BJ (cell line): ENCODE results near the gene PHAF1. TPM values are rescaled to one million over a fixed set of nuclear protein-coding genes. Genes with fewer than 3 reads are reported as not detected.

Source experiments
- CTCF ChIA-PET: fragments of 350-600 bp; formaldehyde crosslinking; extraction: SDS; loops from one replicate; lab custom pipeline; 2021; ENCODE audit warnings: antibody characterized with exemption, inconsistent platforms; lab: Yijun Ruan, JAX
- POLR2A ChIA-PET: fragments of 300-600 bp; sonication (Branson Sonifier 250); formaldehyde crosslinking; extraction: SDS; loops from one replicate; lab custom pipeline; 2021; ENCODE audit warnings: antibody characterized with exemption; lab: Charles Lee
- DNase-seq: peaks from one replicate; pipeline ENCODE4 v3.0.0-alpha.2; 2011; ENCODE audit warnings: low read depth
- H3K27me3 ChIP-seq: 2 replicates; pipeline ENCODE4 v1.6.0; 2011; ENCODE audit warnings: low read length; ENCODE audit not compliant: control insufficient read depth, insufficient read depth
- H3K36me3 ChIP-seq: 2 replicates; pipeline ENCODE4 v1.5.1; 2011; ENCODE audit warnings: low read length; ENCODE audit not compliant: control insufficient read depth, insufficient read depth
- H3K4me3 ChIP-seq: 2 replicates; pipeline ENCODE4 v1.5.1; 2011; ENCODE audit warnings: low read depth, mild to moderate bottlenecking, control low read depth, low read length
- CTCF ChIP-seq: IDR thresholded peaks from 2 replicates; pipeline ENCODE4 v1.5.1; 2011; ENCODE audit warnings: low read depth, mild to moderate bottlenecking, control low read depth, inconsistent platforms, low read length, moderate library complexity; ENCODE audit not compliant: insufficient read depth
- polyA plus RNA-seq: library from polyadenylated mRNA; depleted of rRNA; stranded (reverse); fragments of >200 nt; gene quantifications from 2 replicates; pipeline ENCODE4 v1.2.3, GENCODE V29; 2011

The PHAF1 gene
- polyA plus RNA-seq, 1 experiment = 27.7 TPM

GRCh38 chr16:67167588-67167987 lies 57.8 kb downstream of the PHAF1 start:
- H3K4me3 ChIP-seq = no peak overlapping the region
- H3K36me3 ChIP-seq = no peaks in the 10 kb centered on the region
- POLR2A ChIA-PET = no interaction called here
- no peak for TF ChIP-seq CTCF
- CTCF ChIA-PET = interaction anchor here (1.0 to 5.1 kb wide), 3 partner anchors 13 to 192 kb away, joined by 3 to 34 read pairs (median 8); no protein-coding TSS in a partner anchor
- no peak for DNase-seq
- peaks cover 18% of the 10 kb centered on the region for H3K27me3 ChIP-seq

- no peak for TF ChIP-seq CTCF
- DNase-seq = no peak
- Histone ChIP-seq H3K27me3 (peaks cover 16% of the 10 kb centered on the region), H3K4me3 (no peak overlapping the region), H3K36me3 (no peaks in the 10 kb centered on the region)
- ChIA-PET POLR2A (no interaction called here), CTCF (interaction anchor here (0.7 to 5.1 kb wide), 5 partner anchors 10 to 71 kb away, joined by 3 to 34 read pairs (median 4); partner anchors contain the start of genes FBXL8 and TRADD)
Observed at GRCh38 chr16:67169011-67169451, 59.3 kb downstream of the PHAF1 start.

GRCh38 chr16:67169642-67170167 lies 60.0 kb downstream of the PHAF1 start:
- Histone ChIP-seq H3K27me3 (peaks cover 15% of the 10 kb centered on the region), H3K36me3 (no peaks in the 10 kb centered on the region), H3K4me3 (peak overlapping the region; percentile 37)
- ChIA-PET POLR2A (interaction anchor here (1.4 kb wide), 1 partner anchor 9 kb away, joined by 3 read pairs; no protein-coding TSS in a partner anchor), CTCF (interaction anchor here (0.6 to 5.1 kb wide), 11 partner anchors 9 to 1510 kb away, joined by 3 to 34 read pairs (median 4); partner anchors contain the start of gene B3GNT9)
- TF ChIP-seq CTCF = peak; percentile 69
- DNase-seq = no peak

- no peak for TF ChIP-seq CTCF
- no peaks in the 10 kb centered on the region for H3K36me3 ChIP-seq
- H3K27me3 ChIP-seq = peaks cover 10% of the 10 kb centered on the region
- peak within 1 kb of the TSS; percentile 37 for H3K4me3 ChIP-seq
- no peak for DNase-seq
- POLR2A ChIA-PET = interaction anchor here (0.6 to 1.4 kb wide), 2 partner anchors 9 to 77 kb away, joined by 3 read pairs; no protein-coding TSS in a partner anchor
- CTCF ChIA-PET = interaction anchor here (0.6 to 5.1 kb wide), 10 partner anchors 9 to 1510 kb away, joined by 3 to 34 read pairs (median 4); partner anchors contain the start of gene B3GNT9
Observed at GRCh38 chr16:67170168-67170948, 60.6 kb downstream of the PHAF1 start, which contains the start of gene NOL3. Gene NOL3, plus strand, starts transcription at chr16:67170538.
